ENCODE data around the gene REX1BD.
"Not testable (repeated sequence)": the region's sequence is repeated elsewhere in the genome, so short reads cannot be mapped to it uniquely, and the experiment has no call there.

The REX1BD gene

DNA sequence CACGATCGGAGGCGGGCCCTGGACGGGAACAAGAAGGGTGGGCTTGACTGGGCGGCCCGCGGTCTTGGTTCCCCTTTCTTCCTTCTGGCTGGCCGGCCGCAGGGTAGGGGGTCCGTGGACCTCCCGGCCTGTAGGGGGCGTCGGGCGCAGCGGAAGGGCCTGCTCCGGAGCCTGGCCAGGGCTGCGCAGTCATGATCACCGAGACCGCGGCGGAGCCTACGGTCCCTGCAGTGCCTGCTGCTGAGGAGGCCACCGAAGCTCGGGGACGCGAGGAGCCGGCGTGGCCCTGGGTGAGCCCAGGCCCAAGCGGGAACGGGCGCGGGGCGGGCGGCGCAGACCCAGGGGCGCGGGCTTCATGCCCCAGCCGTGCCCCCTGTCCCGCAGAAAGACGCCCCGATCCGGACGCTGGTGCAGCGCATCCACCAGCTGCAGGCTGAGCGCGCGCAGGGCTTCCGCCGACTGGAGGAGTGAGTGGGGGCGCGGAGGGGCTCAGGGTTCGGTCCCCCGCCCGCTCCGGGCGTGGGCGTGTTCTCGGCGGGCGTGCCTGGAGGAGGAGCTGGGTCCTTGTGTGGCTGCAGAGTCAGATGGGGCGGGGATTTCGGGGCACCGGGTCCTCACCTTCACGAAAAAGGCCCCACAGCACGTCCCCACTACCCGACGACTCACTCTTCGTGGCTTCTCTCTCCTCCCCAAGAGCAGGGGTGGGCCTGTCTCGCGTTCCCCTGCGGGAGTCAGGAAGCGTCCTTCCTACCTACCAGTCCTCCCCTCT, at the start of gene REX1BD:
Gene REX1BD, plus strand, starts transcription at position 188 of the 769 bp plus-strand sequence. Its CDS starts 4 bp downstream, at position 192.
- DNase-seq, result peak; percentile 87

- DNase-seq, result no peak
Observed at GRCh38 chr19:18539372-18539771, 49.2 kb upstream of the REX1BD start.

- not testable (repeated sequence) for DNase-seq
Observed at GRCh38 chr19:18540200-18540599, 48.4 kb upstream of the REX1BD start.

DNA sequence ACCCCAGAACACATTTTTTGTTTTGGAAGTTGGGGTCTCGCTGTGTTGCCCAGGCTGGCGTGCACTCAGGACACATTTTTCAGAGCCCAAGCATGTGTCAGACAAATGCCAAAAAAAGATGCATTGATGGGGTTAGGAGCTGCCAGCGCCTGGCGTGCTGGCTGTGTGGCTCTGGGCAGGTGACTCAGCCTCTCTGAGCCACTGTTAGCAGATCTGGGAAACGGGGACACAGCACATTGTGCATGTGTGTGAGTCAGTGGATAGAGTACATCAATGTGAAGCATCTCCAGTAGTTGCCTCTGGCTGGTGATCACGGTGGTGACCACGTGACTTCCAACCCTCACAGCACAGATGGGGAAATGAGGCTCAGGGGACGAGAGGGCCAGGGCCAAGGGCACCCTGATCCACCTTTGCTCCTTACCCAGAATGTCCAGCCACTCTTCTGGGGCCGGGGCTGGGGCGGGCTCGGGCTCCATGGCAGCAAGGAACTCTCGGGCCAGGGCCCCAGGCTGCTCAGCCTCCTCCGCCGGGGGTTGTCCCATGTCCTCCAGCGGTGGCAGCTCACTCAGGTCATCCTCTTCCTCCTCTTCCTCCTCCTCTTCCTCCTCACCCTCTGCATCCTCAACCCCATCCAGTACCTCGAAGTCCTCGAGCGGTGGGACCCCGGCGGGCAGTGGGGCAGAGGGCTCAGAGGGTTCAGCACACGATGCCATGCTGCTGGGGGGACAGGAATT, 47.2 kb upstream of the REX1BD start:
- DNase-seq, result peak; percentile 62

- no peak for DNase-seq
Observed at GRCh38 chr19:18541992-18542940, 46.3 kb upstream of the REX1BD start.

DNA sequence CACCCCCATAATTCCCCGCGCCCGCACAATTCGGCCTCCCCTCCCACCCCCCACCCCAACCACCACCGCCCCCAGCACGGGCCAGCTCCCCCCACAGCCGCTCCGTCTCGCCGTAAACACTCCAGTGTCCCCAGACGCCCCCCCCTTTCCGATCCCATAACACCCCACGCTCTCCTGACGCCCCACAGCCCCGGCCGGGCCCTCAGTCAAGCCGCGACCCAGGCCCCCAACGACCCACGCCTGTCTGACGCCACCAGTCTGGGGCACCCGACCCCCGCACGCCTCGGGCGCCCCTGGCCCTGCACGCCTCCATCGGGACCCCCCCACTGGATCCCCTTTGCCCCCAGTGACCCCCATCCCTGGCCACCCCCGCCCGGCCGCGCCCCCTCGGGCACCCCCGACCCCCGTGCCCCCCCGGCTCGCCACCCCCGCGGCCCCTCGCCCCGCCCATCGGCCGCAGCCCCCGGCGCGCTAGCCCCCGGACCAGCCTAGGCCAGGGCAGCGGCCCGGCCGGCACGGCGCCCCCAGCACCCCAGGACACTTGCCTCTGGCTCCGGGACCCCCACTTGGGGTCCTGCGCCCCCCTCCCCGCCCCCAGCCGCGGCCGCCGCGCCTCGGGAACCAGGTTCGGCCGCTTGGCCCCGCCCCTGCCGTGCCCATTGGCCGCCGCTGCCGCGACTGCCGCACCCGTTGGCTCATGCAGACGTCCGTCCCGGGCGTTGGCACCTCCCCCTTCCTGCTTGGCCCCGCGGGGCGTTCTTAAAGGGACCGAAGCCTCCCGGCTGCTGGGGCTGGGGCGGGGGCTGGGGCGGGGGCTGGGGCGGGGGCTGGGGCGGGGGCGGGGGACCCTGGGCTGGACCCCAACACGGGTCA, 45.4 kb upstream of the REX1BD start, which contains the start of gene FKBP8:
Gene FKBP8, minus strand, starts transcription at position 633 of the 873 bp plus-strand sequence. CDS start 1,603 bp downstream, outside the sequence.
- peak; percentile 94 for DNase-seq

GRCh38 chr19:18543814-18544475, 44.7 kb upstream of the REX1BD start:
- peak; percentile 84 for DNase-seq

DNA sequence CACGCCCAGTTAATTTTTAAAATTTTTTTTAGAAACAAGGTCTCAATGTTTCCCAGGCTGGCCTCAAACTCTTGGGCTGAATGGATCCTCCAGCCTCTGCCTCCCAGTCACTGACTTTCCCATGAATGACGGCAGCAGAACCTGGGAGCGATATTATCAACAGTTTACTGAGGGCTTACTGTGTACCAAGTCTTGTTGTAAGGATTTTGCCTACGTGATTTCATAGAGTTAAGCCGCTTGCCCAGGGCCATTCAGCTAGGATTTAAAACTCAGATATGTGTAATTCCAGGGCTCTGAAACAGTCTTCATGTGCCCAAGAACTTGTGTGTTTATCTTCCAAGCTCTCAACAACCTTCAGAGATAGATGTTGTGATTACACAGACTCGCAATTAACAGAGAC, 37.0 kb upstream of the REX1BD start:
- DNase-seq, result no peak

DNA sequence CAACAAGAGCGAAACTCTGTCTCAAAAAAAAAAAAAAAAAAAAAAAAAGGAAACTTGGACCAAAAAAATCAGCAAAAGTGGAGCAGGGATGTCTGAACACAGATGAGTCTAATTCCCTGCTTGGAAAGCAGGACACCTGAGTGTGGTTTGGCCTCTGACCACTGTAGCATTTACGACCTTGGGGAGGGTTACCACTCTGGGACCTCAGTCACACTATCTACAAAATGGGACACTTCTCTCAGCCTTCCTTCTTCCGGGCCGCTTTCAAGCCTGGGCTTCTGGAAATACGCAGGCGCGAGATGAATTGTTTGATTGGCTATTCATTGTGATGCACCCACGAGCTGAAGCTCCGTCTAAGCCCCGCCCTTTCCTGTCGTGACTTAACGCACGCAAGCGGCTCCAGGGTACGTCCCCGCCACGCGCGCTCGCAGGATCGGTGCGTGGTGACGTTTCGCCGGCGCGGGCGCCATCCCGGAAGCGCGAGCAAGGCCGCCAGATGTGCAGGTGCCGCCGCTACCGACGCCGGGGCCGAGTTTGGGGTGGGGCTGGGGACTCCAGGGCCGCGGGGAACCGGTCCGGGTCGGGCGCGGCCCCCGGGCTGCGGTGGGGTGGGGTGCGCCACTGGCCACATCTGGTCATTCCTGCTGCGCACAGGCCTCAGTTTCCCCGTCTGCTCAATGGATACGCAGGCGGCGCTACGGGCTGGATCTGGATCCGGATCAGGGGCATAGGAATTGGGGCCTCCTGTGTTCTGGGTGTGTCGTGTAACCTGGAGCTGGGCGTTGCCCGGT, 31.0 kb upstream of the REX1BD start, which contains the start of gene KXD1:
Gene KXD1, plus strand, starts transcription at position 460 of the 791 bp plus-strand sequence. CDS start 4,187 bp downstream, outside the sequence.
- DNase-seq, result peak; percentile 99

- DNase-seq, result no peak
Observed at GRCh38 chr19:18558202-18558555, 30.4 kb upstream of the REX1BD start.

DNA sequence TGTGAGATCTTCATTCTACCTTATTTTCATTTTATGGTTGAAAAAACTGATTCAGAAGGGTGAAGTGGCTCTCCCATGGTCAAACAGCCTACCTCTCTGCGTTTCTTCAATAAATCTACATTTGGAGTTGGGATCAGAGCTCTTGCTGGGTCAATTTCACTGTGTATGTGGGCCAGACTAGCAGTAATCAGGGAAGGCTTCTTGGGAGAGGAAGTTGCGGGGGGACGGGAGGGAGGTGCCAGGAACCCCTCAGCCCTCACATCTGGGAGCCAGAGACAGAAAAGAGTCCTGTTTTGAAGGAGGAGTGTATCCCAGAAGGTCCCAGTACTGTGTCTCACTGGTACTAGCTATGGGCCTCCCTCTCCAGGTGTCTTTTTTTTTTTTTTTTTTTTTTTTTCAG, 30.0 kb upstream of the REX1BD start:
- no peak for DNase-seq

DNA sequence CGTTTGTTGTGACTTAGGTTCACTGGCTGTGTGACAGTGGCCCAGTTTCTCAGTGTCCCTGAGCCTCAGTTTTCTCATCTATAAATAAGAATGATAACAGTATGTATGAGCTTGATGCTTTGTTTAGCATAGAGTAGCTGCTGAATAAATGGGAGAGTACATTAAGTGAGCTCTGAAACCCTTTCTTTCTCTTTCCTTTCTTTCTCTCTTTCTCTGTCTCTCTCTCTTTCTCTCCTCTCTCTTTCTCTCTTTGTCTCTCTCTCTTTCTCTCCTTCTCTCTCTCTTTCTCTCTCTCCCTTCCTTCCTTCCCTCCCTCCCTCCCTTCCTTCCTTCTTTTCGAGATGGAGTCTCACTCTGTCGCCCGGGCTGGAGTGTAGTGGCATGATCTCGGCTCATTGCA, 28.9 kb upstream of the REX1BD start:
- no peak for DNase-seq

DNA sequence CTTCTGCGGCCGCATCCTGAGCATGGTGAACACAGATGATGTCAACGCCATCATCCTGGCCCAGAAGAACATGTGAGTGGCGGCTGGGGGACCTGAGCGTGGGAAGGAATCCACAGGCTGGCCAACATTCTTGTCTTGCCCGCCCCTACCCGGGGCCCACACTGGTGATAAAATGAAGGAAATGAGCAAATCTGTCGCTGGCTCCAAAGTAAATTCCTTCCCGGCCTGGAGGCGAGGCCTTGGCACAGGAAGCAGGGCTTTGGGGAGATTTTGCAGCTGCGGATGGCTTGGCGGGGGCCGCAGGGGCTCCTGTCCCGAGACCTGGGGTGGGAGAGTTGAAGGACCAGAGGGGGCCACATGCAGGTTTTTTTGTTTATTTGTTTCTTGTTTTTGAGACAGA, 26.5 kb upstream of the REX1BD start:
- DNase-seq, result no peak

DNA sequence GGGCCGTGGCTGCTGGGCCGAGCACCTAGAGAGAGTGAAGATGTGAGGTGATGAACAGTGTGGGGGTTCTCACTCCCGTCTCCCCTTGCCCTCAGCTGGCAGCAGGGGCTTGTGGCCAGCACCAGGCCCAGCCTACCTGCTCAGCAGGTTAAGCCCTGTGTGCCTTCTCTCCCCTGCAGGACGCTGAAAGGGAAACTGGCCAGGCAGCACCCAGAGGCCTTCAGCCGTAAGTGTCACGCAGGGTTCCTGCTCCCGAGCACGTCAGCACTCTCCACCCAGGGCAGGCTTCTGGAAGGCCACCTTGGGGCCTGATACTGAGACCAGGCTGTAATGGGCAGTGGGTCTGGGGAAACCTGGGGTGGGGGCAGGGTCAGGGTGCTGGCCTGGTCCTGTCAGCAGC, 21.6 kb upstream of the REX1BD start:
- DNase-seq, result no peak

DNA sequence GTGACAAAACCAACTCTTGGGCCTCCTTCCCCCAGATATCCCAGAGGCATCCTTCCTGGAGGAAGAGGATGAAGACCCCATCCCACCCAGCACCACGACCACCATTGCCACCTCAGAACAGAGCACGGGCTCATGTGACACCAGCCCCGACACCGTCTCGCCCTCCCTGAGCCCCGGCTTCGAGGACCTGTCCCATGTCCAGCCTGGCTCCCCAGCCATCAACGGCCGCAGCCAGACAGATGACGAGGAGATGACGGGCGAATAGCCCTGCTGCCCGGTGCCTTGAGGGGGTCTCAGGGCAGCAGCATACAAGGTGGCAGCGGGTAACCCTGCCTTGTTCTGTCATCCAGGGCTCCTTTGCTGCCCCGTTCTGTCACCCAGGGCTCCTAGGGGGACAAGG, 20.2 kb upstream of the REX1BD start:
- DNase-seq, result no peak

- peak; percentile 99 for DNase-seq
Observed at GRCh38 chr19:18571564-18572344, 16.8 kb upstream of the REX1BD start, which contains the start of gene UBA52. Gene UBA52, plus strand, starts transcription at chr19:18571857. Its CDS starts 1,444 bp downstream, at chr19:18573301.

DNA sequence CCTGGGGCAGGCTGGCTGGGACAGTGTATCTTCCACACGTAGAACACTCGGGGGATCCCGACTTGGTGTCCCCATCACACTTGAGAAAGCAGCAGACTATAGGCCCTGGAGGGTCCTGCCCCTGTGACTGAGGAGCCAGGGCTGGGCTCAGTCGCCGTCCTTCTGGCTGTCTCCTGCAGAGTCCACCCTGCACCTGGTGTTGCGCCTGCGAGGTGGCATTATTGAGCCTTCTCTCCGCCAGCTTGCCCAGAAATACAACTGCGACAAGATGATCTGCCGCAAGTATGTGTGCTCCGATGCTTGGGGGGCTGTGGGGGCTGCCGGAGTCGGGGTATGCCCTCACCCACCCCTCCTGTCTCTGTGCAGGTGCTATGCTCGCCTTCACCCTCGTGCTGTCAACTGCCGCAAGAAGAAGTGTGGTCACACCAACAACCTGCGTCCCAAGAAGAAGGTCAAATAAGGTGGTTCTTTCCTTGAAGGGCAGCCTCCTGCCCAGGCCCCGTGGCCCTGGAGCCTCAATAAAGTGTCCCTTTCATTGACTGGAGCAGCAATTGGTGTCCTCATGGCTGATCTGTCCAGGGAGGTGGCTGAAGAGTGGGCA, 13.8 kb upstream of the REX1BD start:
- no peak for DNase-seq

- no peak for DNase-seq
Observed at GRCh38 chr19:18576383-18576782, 12.2 kb upstream of the REX1BD start.

DNA sequence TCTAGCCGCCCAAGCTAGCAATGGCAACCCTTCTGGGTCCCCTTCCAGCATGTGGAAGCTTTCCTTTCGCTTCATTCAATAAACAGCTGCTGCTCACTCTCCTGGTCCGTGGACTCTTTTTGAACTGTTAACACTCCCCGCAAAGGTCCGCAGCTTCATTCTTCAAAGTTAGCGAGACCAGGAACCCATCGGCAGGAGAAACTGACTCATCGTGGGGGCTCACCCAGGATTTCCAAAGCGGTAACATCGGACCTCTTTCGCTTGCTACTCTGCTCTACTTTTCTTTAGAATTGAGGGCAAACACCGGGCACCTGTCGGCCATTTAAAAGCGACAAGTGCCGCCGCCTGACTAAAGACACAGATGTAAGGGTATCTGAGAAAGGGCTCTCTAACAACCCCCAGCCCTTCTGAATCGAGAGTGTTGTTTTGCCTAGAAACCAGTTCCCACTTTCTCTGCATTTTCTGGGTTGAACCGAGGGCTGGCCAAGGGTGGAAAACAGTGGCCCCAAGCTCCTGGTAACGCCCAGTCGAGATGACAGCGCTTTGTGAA, 11.2 kb upstream of the REX1BD start:
- DNase-seq, result no peak

All from stimulated activated CD4-positive, alpha-beta T cell treated with anti-CD3 and anti-CD28 coated beads, Interleukin-1b, Interleukin-23, amount 100 ng/mL, for 48 hours (primary cell).